Activated naive CD4-positive, alpha-beta T cell treated with anti-CD3 and anti-CD28 coated beads for 36 hours (primary cell): ENCODE data around the gene FAT3. TPM values are rescaled to one million over a fixed set of nuclear protein-coding genes. Genes with fewer than 3 reads are reported as not detected.

Experiments
- CTCF ChIA-PET: fragments of 350-600 bp; sonication (Branson Sonifier 250); formaldehyde crosslinking; loops from one replicate; lab custom pipeline; 2021; ENCODE audit warnings: antibody characterized with exemption; lab: Charles Lee
- DNase-seq: peaks from one replicate; pipeline ENCODE4 v3.0.0-alpha.2; 2020
- H3K27ac Mint-ChIP-seq: one replicate; pipeline ENCODE4 v1.8.0; 2021; ENCODE audit warnings: mild to moderate bottlenecking, mixed read lengths
- H3K27me3 Mint-ChIP-seq: one replicate; pipeline ENCODE4 v1.8.0; 2021; ENCODE audit warnings: low read depth, mixed read lengths
- H3K36me3 Mint-ChIP-seq: one replicate; pipeline ENCODE4 v1.8.0; 2021; ENCODE audit warnings: low read depth, mixed read lengths
- H3K4me1 Mint-ChIP-seq: one replicate; pipeline ENCODE4 v1.8.0; 2021; ENCODE audit warnings: low read depth, mixed read lengths
- H3K4me3 Mint-ChIP-seq: one replicate; pipeline ENCODE4 v1.8.0; 2021; ENCODE audit warnings: mild to moderate bottlenecking, moderate library complexity, mixed read lengths
- H3K9me3 Mint-ChIP-seq: one replicate; pipeline ENCODE4 v1.8.0; 2021; ENCODE audit warnings: mixed read lengths
- intact Hi-C: fragments of 100-400 bp; cut with micrococcal nuclease; formaldehyde crosslinking; loops from one replicate; pipeline ENCODE4 v1.15.1; 2023
- total RNA-seq, 2 experiments: library from RNA; stranded (reverse); gene quantifications; one replicate each; pipeline ENCODE4 v1.2.3, GENCODE V29; 2021

FAT3 gene
- not detected for total RNA-seq

- DNase-seq: no peak
- Mint-ChIP-seq H3K4me1 (peaks cover 3% of the 10 kb centered on the region), H3K4me3 (no peak within 1 kb of the TSS), H3K27me3 (peaks cover 62% of the 10 kb centered on the region), H3K9me3 (peaks cover 3% of the 10 kb centered on the region), H3K36me3 (no peaks in the 10 kb centered on the region), H3K27ac (no peak within 1 kb of the TSS)
- CTCF ChIA-PET: no interaction called here
- intact Hi-C loops: no loop called here
Observed at GRCh38 chr11:92224407-92225124, at the start of gene FAT3. Gene FAT3 (plus strand): TSS chr11:92224818. CDS start chr11:92352113, 127,295 bp downstream.

GRCh38 chr11:92179017-92179670 lies 45.5 kb upstream of the FAT3 start:
- no peak for DNase-seq
- Mint-ChIP-seq H3K4me1 (no peaks in the 10 kb centered on the region), H3K36me3 (no peaks in the 10 kb centered on the region), H3K9me3 (no peaks in the 10 kb centered on the region), H3K4me3 (no peak overlapping the region), H3K27me3 (peaks cover 6% of the 10 kb centered on the region), H3K27ac (no peak overlapping the region)
- intact Hi-C loops: no loop called here
- CTCF ChIA-PET: no interaction called here

GRCh38 chr11:92180226-92180625 lies 44.4 kb upstream of the FAT3 start:
- CTCF ChIA-PET: no interaction called here
- Mint-ChIP-seq H3K27me3 (peaks cover 6% of the 10 kb centered on the region), H3K4me3 (no peak overlapping the region), H3K27ac (no peak overlapping the region), H3K36me3 (no peaks in the 10 kb centered on the region), H3K4me1 (no peaks in the 10 kb centered on the region), H3K9me3 (peaks cover 2% of the 10 kb centered on the region)
- intact Hi-C loops: no loop called here
- no peak for DNase-seq

- H3K27ac Mint-ChIP-seq: no peak overlapping the region
- peaks cover 6% of the 10 kb centered on the region for H3K27me3 Mint-ChIP-seq
- no peak for DNase-seq
- no peaks in the 10 kb centered on the region for H3K4me1 Mint-ChIP-seq
- H3K9me3 Mint-ChIP-seq: peaks cover 2% of the 10 kb centered on the region
- no peaks in the 10 kb centered on the region for H3K36me3 Mint-ChIP-seq
- intact Hi-C loops: no loop called here
- no peak overlapping the region for H3K4me3 Mint-ChIP-seq
- CTCF ChIA-PET: no interaction called here
Observed at GRCh38 chr11:92180664-92181251, 43.9 kb upstream of the FAT3 start.

DNA sequence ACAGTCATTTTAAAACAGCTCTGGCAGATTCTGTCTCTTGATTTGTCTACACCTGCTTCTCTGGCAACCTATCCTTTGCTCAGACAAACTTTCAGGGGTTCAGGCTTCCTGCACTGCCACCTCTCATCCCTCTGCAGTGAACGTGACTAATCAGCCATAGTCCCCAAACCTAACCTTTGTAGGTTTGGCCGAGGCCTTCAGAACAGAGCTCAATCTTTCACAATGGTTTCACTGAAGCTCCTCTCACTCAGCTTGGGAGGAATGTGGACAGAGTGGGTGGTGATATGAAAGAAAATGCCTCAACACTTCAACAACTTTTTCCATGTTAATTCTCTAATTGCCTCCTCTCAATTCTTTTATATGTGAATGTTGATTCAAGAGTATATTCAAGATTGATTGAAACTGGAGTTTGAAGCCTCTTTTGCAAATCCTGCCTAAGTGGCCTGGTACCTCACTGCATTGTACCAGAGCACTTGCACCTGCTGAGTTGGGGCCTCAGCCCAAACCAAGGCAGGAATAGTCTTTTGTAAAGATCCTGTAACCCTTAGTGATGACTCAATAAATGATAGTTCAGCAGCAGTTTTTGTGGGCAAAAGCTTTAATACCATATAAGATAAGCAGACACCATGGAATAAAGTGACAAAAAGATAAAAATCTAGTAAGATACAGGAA lies 33.9 kb upstream of the FAT3 start:
- H3K27me3 Mint-ChIP-seq: no peaks in the 10 kb centered on the region
- intact Hi-C loops: no loop called here
- CTCF ChIA-PET: no interaction called here
- no peaks in the 10 kb centered on the region for H3K9me3 Mint-ChIP-seq
- H3K4me1 Mint-ChIP-seq: no peaks in the 10 kb centered on the region
- no peak for DNase-seq
- H3K27ac Mint-ChIP-seq: no peak overlapping the region
- H3K4me3 Mint-ChIP-seq: no peak overlapping the region
- H3K36me3 Mint-ChIP-seq: no peaks in the 10 kb centered on the region

DNA sequence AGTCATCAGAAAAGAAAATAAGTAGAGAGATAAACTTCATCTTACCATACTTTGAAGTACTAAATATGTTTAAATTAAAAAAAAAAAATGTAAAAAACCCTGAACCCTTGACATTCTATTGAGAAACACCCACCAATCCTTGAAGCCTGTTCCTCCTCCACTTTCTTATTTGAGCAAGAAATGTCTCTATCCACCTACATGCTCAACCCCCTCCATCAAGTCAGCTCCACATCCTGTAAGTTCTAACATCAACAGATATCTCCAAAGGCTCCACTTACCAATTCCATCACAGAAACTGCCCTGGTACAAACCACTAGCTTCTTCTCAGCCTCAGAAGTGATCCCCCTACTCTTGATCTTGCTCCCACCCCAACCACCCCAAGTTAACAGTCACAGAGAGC lies 32.5 kb upstream of the FAT3 start:
- Mint-ChIP-seq H3K4me3 (no peak overlapping the region), H3K27me3 (no peaks in the 10 kb centered on the region), H3K36me3 (no peaks in the 10 kb centered on the region), H3K4me1 (no peaks in the 10 kb centered on the region), H3K27ac (no peak overlapping the region), H3K9me3 (no peaks in the 10 kb centered on the region)
- intact Hi-C loops: no loop called here
- no peak for DNase-seq
- CTCF ChIA-PET: interaction anchor here (0.6 kb wide), 1 partner anchor 53 kb away, joined by 5 read pairs; no protein-coding TSS in a partner anchor

GRCh38 chr11:92198268-92198667 lies 26.4 kb upstream of the FAT3 start:
- no peaks in the 10 kb centered on the region for H3K4me1 Mint-ChIP-seq
- no peaks in the 10 kb centered on the region for H3K9me3 Mint-ChIP-seq
- H3K4me3 Mint-ChIP-seq: no peak overlapping the region
- intact Hi-C loops: no loop called here
- DNase-seq: no peak
- H3K27me3 Mint-ChIP-seq: no peaks in the 10 kb centered on the region
- CTCF ChIA-PET: no interaction called here
- H3K27ac Mint-ChIP-seq: no peak overlapping the region
- H3K36me3 Mint-ChIP-seq: no peaks in the 10 kb centered on the region

DNA sequence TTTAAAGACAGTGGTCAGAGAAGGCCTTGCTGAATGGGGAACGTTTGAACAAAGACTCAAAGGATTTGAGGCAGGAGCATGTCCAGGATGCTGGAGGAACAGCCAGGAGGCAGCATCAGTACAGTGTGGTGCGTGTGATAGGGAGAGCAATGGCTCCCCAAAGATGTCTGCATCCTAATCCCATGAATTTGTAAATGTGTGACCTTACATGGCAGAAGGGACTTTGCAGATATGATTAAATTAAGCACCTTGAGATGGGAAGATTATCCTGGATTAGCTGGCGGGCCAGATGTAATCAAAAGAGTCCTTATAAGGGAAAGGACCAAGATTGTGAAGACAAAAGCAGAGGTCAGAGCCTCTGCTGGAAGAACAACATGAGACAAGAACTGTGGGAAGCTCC lies 24.6 kb upstream of the FAT3 start:
- H3K9me3 Mint-ChIP-seq: peaks cover 2% of the 10 kb centered on the region
- H3K36me3 Mint-ChIP-seq: no peaks in the 10 kb centered on the region
- no peaks in the 10 kb centered on the region for H3K27me3 Mint-ChIP-seq
- H3K4me1 Mint-ChIP-seq: no peaks in the 10 kb centered on the region
- H3K27ac Mint-ChIP-seq: no peak overlapping the region
- CTCF ChIA-PET: no interaction called here
- no peak for DNase-seq
- intact Hi-C loops: no loop called here
- H3K4me3 Mint-ChIP-seq: no peak overlapping the region

DNA sequence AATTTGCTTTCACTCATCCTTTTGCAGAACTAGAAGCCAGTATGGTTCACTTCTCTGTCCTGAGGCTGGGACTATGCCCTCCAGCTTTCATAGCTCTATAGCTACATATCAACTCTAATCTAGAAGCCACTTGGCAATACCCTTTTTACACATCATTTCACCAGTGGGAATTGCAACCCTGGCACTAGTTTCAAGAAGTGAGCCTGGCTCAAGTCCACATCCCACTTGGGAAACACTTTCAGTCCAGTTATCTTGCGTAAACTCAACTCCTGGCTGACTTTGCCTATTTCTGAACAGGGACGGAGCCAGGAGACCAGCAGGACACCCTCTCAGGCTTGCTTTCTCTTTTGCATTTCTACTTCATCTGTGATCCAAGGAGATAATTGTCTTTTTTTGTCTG lies 19.9 kb upstream of the FAT3 start:
- peaks cover 2% of the 10 kb centered on the region for H3K9me3 Mint-ChIP-seq
- no peaks in the 10 kb centered on the region for H3K27me3 Mint-ChIP-seq
- no peaks in the 10 kb centered on the region for H3K4me1 Mint-ChIP-seq
- intact Hi-C loops: no loop called here
- H3K27ac Mint-ChIP-seq: no peak overlapping the region
- H3K4me3 Mint-ChIP-seq: no peak overlapping the region
- H3K36me3 Mint-ChIP-seq: no peaks in the 10 kb centered on the region
- CTCF ChIA-PET: no interaction called here
- no peak for DNase-seq

DNA sequence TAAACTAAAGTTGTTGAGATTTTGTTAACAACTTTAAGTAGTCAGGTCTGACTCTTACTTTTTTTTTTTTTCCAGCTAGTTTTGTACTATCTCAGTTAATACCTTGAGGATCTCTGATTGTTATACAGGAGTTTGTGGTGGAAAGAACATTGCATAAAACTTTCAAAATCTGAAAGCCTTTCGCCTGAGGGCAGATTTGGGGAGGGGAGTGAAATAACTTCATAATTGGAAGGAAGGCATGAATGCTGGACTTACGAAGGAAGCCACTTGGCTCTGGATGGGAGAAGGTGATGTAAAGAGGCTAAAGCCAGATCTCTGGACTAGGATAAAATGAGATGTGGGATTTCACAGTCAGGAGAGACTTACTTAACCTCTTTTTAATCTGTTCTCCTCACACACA lies 18.2 kb upstream of the FAT3 start:
- no peak for DNase-seq
- intact Hi-C loops: no loop called here
- H3K4me3 Mint-ChIP-seq: no peak overlapping the region
- no peaks in the 10 kb centered on the region for H3K27me3 Mint-ChIP-seq
- CTCF ChIA-PET: no interaction called here
- peaks cover 2% of the 10 kb centered on the region for H3K9me3 Mint-ChIP-seq
- H3K4me1 Mint-ChIP-seq: no peaks in the 10 kb centered on the region
- no peak overlapping the region for H3K27ac Mint-ChIP-seq
- no peaks in the 10 kb centered on the region for H3K36me3 Mint-ChIP-seq

GRCh38 chr11:92211576-92212167 lies 12.9 kb upstream of the FAT3 start:
- Mint-ChIP-seq H3K4me1 (no peaks in the 10 kb centered on the region), H3K27ac (no peak overlapping the region), H3K9me3 (no peaks in the 10 kb centered on the region), H3K4me3 (no peak overlapping the region), H3K27me3 (no peaks in the 10 kb centered on the region), H3K36me3 (no peaks in the 10 kb centered on the region)
- CTCF ChIA-PET: no interaction called here
- DNase-seq: no peak
- intact Hi-C loops: no loop called here

DNA sequence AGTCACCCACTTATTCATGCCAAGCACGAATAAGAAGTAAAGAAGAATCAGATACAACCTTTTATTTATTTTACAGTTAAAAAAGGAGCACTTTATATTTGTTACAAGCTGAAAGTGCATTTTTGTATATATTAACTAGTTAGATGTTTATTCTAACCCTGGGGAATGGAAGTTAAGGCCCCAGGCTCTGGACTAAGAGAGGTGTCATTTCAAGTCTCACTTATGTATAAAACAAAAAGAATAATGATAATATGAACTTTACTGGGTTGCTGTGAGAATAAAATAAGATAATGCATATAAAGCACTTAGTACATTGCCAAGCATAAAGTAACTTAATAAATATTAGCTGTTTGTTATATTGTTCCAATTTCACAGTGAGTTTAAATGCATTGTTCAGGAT lies 12.1 kb upstream of the FAT3 start:
- Mint-ChIP-seq H3K36me3 (no peaks in the 10 kb centered on the region), H3K4me3 (no peak overlapping the region), H3K4me1 (no peaks in the 10 kb centered on the region), H3K27ac (no peak overlapping the region), H3K9me3 (no peaks in the 10 kb centered on the region), H3K27me3 (no peaks in the 10 kb centered on the region)
- intact Hi-C loops: no loop called here
- CTCF ChIA-PET: no interaction called here
- no peak for DNase-seq
